Measurements from ENCODE around the gene EGFL7. TPM values are rescaled to one million over a fixed set of nuclear protein-coding genes. Genes with fewer than 3 reads are reported as not detected.

EGFL7 gene
- total RNA-seq, 2 donors from 2014 or later = 0.36 to 0.52 TPM

GRCh38 chr9:136621019-136621733 is 41.5 kb upstream of the EGFL7 start:
- Mint-ChIP-seq H3K4me1 (ENCODE audit: low read depth in 2 of 2) (peaks cover 19 to 30% of the 10 kb centered on the region in 2 donors), H3K4me3 (no peak overlapping the region), H3K27ac (no peak overlapping the region), H3K27me3 (no peaks in the 10 kb centered on the region), H3K9me3 (no peaks in the 10 kb centered on the region), H3K36me3 (no peaks in the 10 kb centered on the region)
- DNase-seq (ENCODE audit: low spot score) (no peak), ATAC-seq (no peak)

- Mint-ChIP-seq H3K9me3 (no peaks in the 10 kb centered on the region), H3K36me3 (no peaks in the 10 kb centered on the region), H3K27ac (no peak overlapping the region), H3K4me1 (ENCODE audit: low read depth in 2 of 2) (peaks cover 19 to 27% of the 10 kb centered on the region in 2 donors), H3K27me3 (no peaks in the 10 kb centered on the region), H3K4me3 (no peak overlapping the region)
- no peak for ATAC-seq
- DNase-seq (ENCODE audit: low spot score) = no peak
These were observed 41.0 kb upstream of the EGFL7 start for GRCh38 chr9:136621734-136622093.

- no peaks in the 10 kb centered on the region for H3K36me3 Mint-ChIP-seq
- ATAC-seq = no peak
- H3K27ac Mint-ChIP-seq = no peak overlapping the region
- peaks cover 18 to 22% of the 10 kb centered on the region in 2 donors for H3K4me1 Mint-ChIP-seq (ENCODE audit: low read depth in 2 of 2)
- H3K27me3 Mint-ChIP-seq = no peaks in the 10 kb centered on the region
- no peak overlapping the region for H3K4me3 Mint-ChIP-seq
- DNase-seq (ENCODE audit: low spot score) = no peak
- no peaks in the 10 kb centered on the region for H3K9me3 Mint-ChIP-seq
These were observed 40.2 kb upstream of the EGFL7 start for GRCh38 chr9:136622538-136622948.

- Mint-ChIP-seq H3K36me3 (no peaks in the 10 kb centered on the region), H3K9me3 (no peaks in the 10 kb centered on the region), H3K27me3 (peaks cover 0 to 2% of the 10 kb centered on the region in 2 donors), H3K4me3 (no peak overlapping the region), H3K4me1 (ENCODE audit: low read depth in 2 of 2) (peaks cover 12 to 18% of the 10 kb centered on the region in 2 donors), H3K27ac (no peak overlapping the region)
- no peak for DNase-seq (ENCODE audit: low spot score)
- no peak for ATAC-seq
These were observed 39.5 kb upstream of the EGFL7 start for GRCh38 chr9:136623016-136623841.

GRCh38 chr9:136623842-136624183 is 38.9 kb upstream of the EGFL7 start:
- H3K36me3 Mint-ChIP-seq = no peaks in the 10 kb centered on the region
- H3K4me3 Mint-ChIP-seq = no peak overlapping the region
- H3K27ac Mint-ChIP-seq = no peak overlapping the region
- no peaks in the 10 kb centered on the region for H3K9me3 Mint-ChIP-seq
- peaks cover 0 to 2% of the 10 kb centered on the region in 2 donors for H3K27me3 Mint-ChIP-seq
- DNase-seq (ENCODE audit: low spot score) (no peak), ATAC-seq (no peak)
- H3K4me1 Mint-ChIP-seq (ENCODE audit: low read depth in 2 of 2) = peaks cover 11 to 18% of the 10 kb centered on the region in 2 donors

- H3K4me1 Mint-ChIP-seq (ENCODE audit: low read depth in 2 of 2) = peaks cover 5 to 12% of the 10 kb centered on the region in 2 donors
- H3K36me3 Mint-ChIP-seq = no peaks in the 10 kb centered on the region
- no peak overlapping the region for H3K4me3 Mint-ChIP-seq
- ATAC-seq = no peak
- no peak overlapping the region for H3K27ac Mint-ChIP-seq
- peaks cover 0 to 2% of the 10 kb centered on the region in 2 donors for H3K27me3 Mint-ChIP-seq
- H3K9me3 Mint-ChIP-seq = no peaks in the 10 kb centered on the region
- peak; percentile 54 for DNase-seq (ENCODE audit: low spot score)
These were observed 38.3 kb upstream of the EGFL7 start for GRCh38 chr9:136624184-136624951.

- H3K4me1 Mint-ChIP-seq (ENCODE audit: low read depth in 2 of 2) = peaks cover 0 to 14% of the 10 kb centered on the region in 2 donors
- peak; percentile 58 for DNase-seq (ENCODE audit: low spot score)
- no peak overlapping the region for H3K27ac Mint-ChIP-seq
- H3K27me3 Mint-ChIP-seq = peaks cover 0 to 2% of the 10 kb centered on the region in 2 donors
- no peaks in the 10 kb centered on the region for H3K9me3 Mint-ChIP-seq
- no peaks in the 10 kb centered on the region for H3K36me3 Mint-ChIP-seq
- ATAC-seq = no peak
- H3K4me3 Mint-ChIP-seq = no peak overlapping the region
These were observed 37.3 kb upstream of the EGFL7 start for GRCh38 chr9:136625101-136626065.

GRCh38 chr9:136626066-136626725 is 36.5 kb upstream of the EGFL7 start:
- Mint-ChIP-seq H3K4me1 (ENCODE audit: low read depth in 2 of 2) (peaks cover 0 to 14% of the 10 kb centered on the region in 2 donors), H3K27ac (no peak overlapping the region), H3K4me3 (no peak overlapping the region), H3K27me3 (peaks cover 0 to 2% of the 10 kb centered on the region in 2 donors), H3K36me3 (no peaks in the 10 kb centered on the region), H3K9me3 (no peaks in the 10 kb centered on the region)
- peak; percentile 59 for DNase-seq (ENCODE audit: low spot score)
- ATAC-seq = no peak

GRCh38 chr9:136626740-136627642 is 35.7 kb upstream of the EGFL7 start:
- H3K27me3 Mint-ChIP-seq = peaks cover 0 to 2% of the 10 kb centered on the region in 2 donors
- no peaks in the 10 kb centered on the region for H3K9me3 Mint-ChIP-seq
- no peak for ATAC-seq
- peak; percentile 53 for DNase-seq (ENCODE audit: low spot score)
- no peak overlapping the region for H3K4me3 Mint-ChIP-seq
- no peaks in the 10 kb centered on the region for H3K36me3 Mint-ChIP-seq
- peaks cover 0 to 14% of the 10 kb centered on the region in 2 donors for H3K4me1 Mint-ChIP-seq (ENCODE audit: low read depth in 2 of 2)
- no peak overlapping the region for H3K27ac Mint-ChIP-seq

- DNase-seq (ENCODE audit: low spot score) (peak; percentile 56), ATAC-seq (no peak)
- Mint-ChIP-seq H3K4me1 (ENCODE audit: low read depth in 2 of 2) (peaks cover 0 to 11% of the 10 kb centered on the region in 2 donors), H3K27ac (no peak overlapping the region), H3K36me3 (no peaks in the 10 kb centered on the region), H3K4me3 (no peak overlapping the region), H3K9me3 (no peaks in the 10 kb centered on the region), H3K27me3 (peaks cover 0 to 2% of the 10 kb centered on the region in 2 donors)
These were observed 35.0 kb upstream of the EGFL7 start for GRCh38 chr9:136627703-136628102.

- H3K4me1 Mint-ChIP-seq (ENCODE audit: low read depth in 2 of 2) = peaks cover 0 to 11% of the 10 kb centered on the region in 2 donors
- H3K4me3 Mint-ChIP-seq = no peak overlapping the region
- peaks cover 0 to 2% of the 10 kb centered on the region in 2 donors for H3K27me3 Mint-ChIP-seq
- peak overlapping the region in 1 of 2 donors; percentile 58 for H3K27ac Mint-ChIP-seq
- no peaks in the 10 kb centered on the region for H3K36me3 Mint-ChIP-seq
- DNase-seq (ENCODE audit: low spot score) (peak; percentile 53), ATAC-seq (no peak)
- no peaks in the 10 kb centered on the region for H3K9me3 Mint-ChIP-seq
These were observed 34.4 kb upstream of the EGFL7 start for GRCh38 chr9:136628268-136628667.
